HepG2 (cell line): ENCODE data around the gene CSNK1D. TPM values are rescaled to one million over a fixed set of nuclear protein-coding genes. Genes with fewer than 3 reads are reported as not detected.
A peak's percentile ranks its signal among the peaks of the same experiment; 100 is the strongest.

Experiments used
- EEA1 ChIP-seq: sonication (generic); formaldehyde crosslinking; IDR thresholded peaks from 2 replicates; pipeline ENCODE4 v1.5.1; 2020; ENCODE audit warnings: mild to moderate bottlenecking, missing genetic modification reagents, borderline replicate concordance
- GABPB1 ChIP-seq: IDR thresholded peaks from 2 replicates; pipeline ENCODE4 v1.6.1; 2016; ENCODE audit warnings: mild to moderate bottlenecking, missing genetic modification reagents, moderate library complexity, missing compliant biosample characterization
- HMGXB4 ChIP-seq, 2 experiments: sonication (generic) in 1 of 2; formaldehyde crosslinking in 1 of 2; IDR thresholded peaks; 2 replicates each; pipeline versions ENCODE4 v1.4.0 to v1.6.1; 2018 to 2020; ENCODE audit warnings: missing genetic modification reagents in 2 of 2, borderline replicate concordance in 1 of 2, low read depth in 1 of 2, mild to moderate bottlenecking in 1 of 2, missing biosample characterization in 1 of 2
- MXD3 ChIP-seq: IDR thresholded peaks from 2 replicates; pipeline ENCODE4 v1.6.1; 2016; ENCODE audit warnings: mild to moderate bottlenecking, missing biosample characterization, missing genetic modification reagents
- REST ChIP-seq, 2 experiments: IDR thresholded peaks; 2 replicates each; pipeline ENCODE4 v1.6.1; 2011 to 2012; ENCODE audit warnings: low read length in 2 of 2, borderline replicate concordance in 1 of 2, low read depth in 1 of 2, mild to moderate bottlenecking in 1 of 2, moderate library complexity in 1 of 2
- SNRNP70 ChIP-seq: fragments of 200-400 bp; formaldehyde crosslinking; IDR thresholded peaks from 2 replicates; pipeline ENCODE4 v1.6.1; 2017; ENCODE audit warnings: mild to moderate bottlenecking, low read depth, low read length, moderate library complexity
- SP2 ChIP-seq: sonication (generic); formaldehyde crosslinking; IDR thresholded peaks from 2 replicates; pipeline ENCODE4 v1.5.1; 2020; ENCODE audit warnings: mild to moderate bottlenecking, missing genetic modification reagents
- U2AF2 ChIP-seq: fragments of 200-400 bp; formaldehyde crosslinking; IDR thresholded peaks from 2 replicates; pipeline ENCODE4 v1.6.1; 2017; ENCODE audit warnings: low read depth, mild to moderate bottlenecking, low read length
- XRCC5 ChIP-seq: fragments of 200-400 bp; formaldehyde crosslinking; optimal IDR thresholded peaks from 2 replicates; pipeline ENCODE3; 2017; ENCODE audit warnings: mild to moderate bottlenecking, low read length
- ZBTB38 ChIP-seq: sonication (generic); formaldehyde crosslinking; IDR thresholded peaks from 2 replicates; pipeline ENCODE4 v1.5.1; 2020; ENCODE audit warnings: mild to moderate bottlenecking, missing genetic modification reagents
- ZBTB49 ChIP-seq: sonication (generic); formaldehyde crosslinking; IDR thresholded peaks from 2 replicates; pipeline ENCODE4 v1.4.0; 2020; ENCODE audit warnings: missing genetic modification reagents, borderline replicate concordance
- ZBTB7B ChIP-seq: sonication (generic); formaldehyde crosslinking; IDR thresholded peaks from 2 replicates; pipeline ENCODE4 v1.4.0; 2020; ENCODE audit warnings: missing genetic modification reagents
- ZFX ChIP-seq: sonication (generic); formaldehyde crosslinking; IDR thresholded peaks from 2 replicates; pipeline ENCODE4 v1.4.0; 2020; ENCODE audit warnings: mild to moderate bottlenecking, low read depth, missing genetic modification reagents, moderate library complexity
- ZNF138 ChIP-seq: sonication (generic); formaldehyde crosslinking; IDR thresholded peaks from 2 replicates; pipeline ENCODE4 v1.5.0; 2020; ENCODE audit warnings: mild to moderate bottlenecking, low read depth, missing genetic modification reagents
- ZNF335 ChIP-seq: sonication (generic); formaldehyde crosslinking; IDR thresholded peaks from 2 replicates; pipeline ENCODE4 v1.4.0; 2020; ENCODE audit warnings: missing genetic modification reagents
- ZNF552 ChIP-seq: sonication (generic); formaldehyde crosslinking; IDR thresholded peaks from 2 replicates; pipeline ENCODE4 v1.9.0; 2022; ENCODE audit warnings: missing genetic modification reagents, mild to moderate bottlenecking, borderline replicate concordance
- ZNF710 ChIP-seq: sonication (generic); formaldehyde crosslinking; IDR thresholded peaks from 2 replicates; pipeline ENCODE4 v1.5.0; 2020; ENCODE audit warnings: mild to moderate bottlenecking, missing genetic modification reagents, borderline replicate concordance
- ZNF724P ChIP-seq: sonication (generic); formaldehyde crosslinking; IDR thresholded peaks from 2 replicates; pipeline ENCODE4 v1.8.0; 2022; ENCODE audit warnings: missing genetic modification reagents, borderline replicate concordance
- polyA plus RNA-seq, 8 experiments: library from polyadenylated mRNA; depleted of rRNA in 3 of 8; stranded (reverse) in 7 of 8; unstranded in 1 of 8; fragments of >200 nt; fragmentation: Illumina TruSeq in 4 of 8; extraction: Trizol in 4 of 8; gene quantifications; 2 replicates each; pipeline versions ENCODE4 v1.2.1 to v1.2.3, GENCODE V29; 2011 to 2016; ENCODE audit warnings: low read depth in 4 of 8, missing spikeins in 1 of 8, mixed read lengths in 1 of 8; ENCODE audit not compliant: insufficient read depth in 1 of 8
- total RNA-seq, 5 experiments: library from RNA; depleted of rRNA; stranded (reverse); fragments of >200 nt; fragmentation: Illumina TruSeq; extraction: Trizol; gene quantifications; 2 replicates each; pipeline ENCODE4 v1.2.3, GENCODE V29; 2016; ENCODE audit warnings: low read depth in 1 of 5

CSNK1D gene
- total and polyA plus RNA-seq, 2 of the 13 experiments (the other 11 are each of a cell fraction or from before 2014, with no cell fraction given) = 31.5 to 128 TPM

- TF ChIP-seq REST (IDR thresholded peaks at IDR 0.05; ENCODE audit: borderline replicate concordance in 1 of 2, low read depth in 1 of 2, low read length in 2 of 2) = no peak
- peak in 1 of 2 experiments; percentile 53; a peak in 3 of 4 replicates for TF ChIP-seq HMGXB4 (CRISPR knock-in tag; IDR thresholded peaks at IDR 0.05; ENCODE audit: borderline replicate concordance in 1 of 2, low read depth in 1 of 2)
- peak; percentile 69 for TF ChIP-seq XRCC5
- TF ChIP-seq ZNF335 (CRISPR knock-in tag) = no peak
- no peak for TF ChIP-seq ZNF138 (CRISPR knock-in tag)
- peak; percentile 39 for TF ChIP-seq GABPB1
- TF ChIP-seq SNRNP70 = no peak
- TF ChIP-seq EEA1 (CRISPR knock-in tag) = no peak; the same call in 1 of the 2 replicates
- no peak for TF ChIP-seq MXD3
- peak; percentile 71 for TF ChIP-seq ZFX (CRISPR knock-in tag)
- no peak for TF ChIP-seq SP2 (CRISPR knock-in tag)
- TF ChIP-seq U2AF2 = no peak
- no peak for TF ChIP-seq ZBTB49 (CRISPR knock-in tag)
- TF ChIP-seq ZBTB7B (CRISPR knock-in tag) = peak; percentile 62; the same call in 1 of the 2 replicates
- TF ChIP-seq ZNF724P (CRISPR knock-in tag) = no peak; the same call in 1 of the 2 replicates
- no peak; the same call in 1 of the 2 replicates for TF ChIP-seq ZBTB38 (CRISPR knock-in tag)
- TF ChIP-seq ZNF552 (CRISPR knock-in tag) = no peak
- TF ChIP-seq ZNF710 (CRISPR knock-in tag) = peak; percentile 61; the same call in 1 of the 2 replicates
These were observed 46.8 kb upstream of the CSNK1D start (continued) for GRCh38 chr17:82320140-82320840.
